HG03097 (cell line): Measurements from ENCODE around the gene MAP4K4.

Experiments
- ATAC-seq: cut with Tn5 transposase; IDR thresholded peaks from one replicate; pipeline ENCODE4 v1.9.1; 2021; ENCODE audit not compliant: unreplicated experiment, low FRiP score

MAP4K4 gene

GRCh38 chr2:101782427-101782792, 84.9 kb downstream of the MAP4K4 start:
- no peak for ATAC-seq

- no peak for ATAC-seq
Observed at GRCh38 chr2:101787097-101787496, 89.6 kb downstream of the MAP4K4 start.

- no peak for ATAC-seq
Observed at GRCh38 chr2:101788565-101788964, 91.1 kb downstream of the MAP4K4 start.

GRCh38 chr2:101788995-101789970, 91.8 kb downstream of the MAP4K4 start:
- no peak for ATAC-seq

GRCh38 chr2:101790416-101790815, 92.9 kb downstream of the MAP4K4 start:
- no peak for ATAC-seq

- no peak for ATAC-seq
Observed at GRCh38 chr2:101790857-101791256, 93.3 kb downstream of the MAP4K4 start.

- no peak for ATAC-seq
Observed at GRCh38 chr2:101792208-101792607, 94.7 kb downstream of the MAP4K4 start.

GRCh38 chr2:101793277-101793969, 95.9 kb downstream of the MAP4K4 start:
- no peak for ATAC-seq

GRCh38 chr2:101794141-101794540, 96.6 kb downstream of the MAP4K4 start:
- ATAC-seq: no peak

GRCh38 chr2:101795033-101795432, 97.5 kb downstream of the MAP4K4 start:
- ATAC-seq: no peak

GRCh38 chr2:101796825-101797600, 99.5 kb downstream of the MAP4K4 start:
- ATAC-seq: no peak

GRCh38 chr2:101801496-101801895, 104.0 kb downstream of the MAP4K4 start:
- ATAC-seq: no peak

GRCh38 chr2:101802329-101802728, 104.8 kb downstream of the MAP4K4 start:
- no peak for ATAC-seq

- ATAC-seq: no peak
Observed at GRCh38 chr2:101803128-101803527, 105.6 kb downstream of the MAP4K4 start.

- no peak for ATAC-seq
Observed at GRCh38 chr2:101803945-101804696, 106.6 kb downstream of the MAP4K4 start.

GRCh38 chr2:101805152-101806088, 107.9 kb downstream of the MAP4K4 start:
- ATAC-seq: no peak

- ATAC-seq: no peak
Observed at GRCh38 chr2:101806123-101806522, 108.6 kb downstream of the MAP4K4 start.

GRCh38 chr2:101806701-101807100, 109.2 kb downstream of the MAP4K4 start:
- ATAC-seq: no peak

- no peak for ATAC-seq
Observed at GRCh38 chr2:101807242-101807641, 109.7 kb downstream of the MAP4K4 start.
